ENCODE data around the gene R3HDM2.

- TF ChIP-seq CTCF (IDR thresholded peaks at IDR 0.05) (no peak), POLR2A (IDR thresholded peaks at IDR 0.05) (no peak), EP300 (IDR thresholded peaks at IDR 0.05) (no peak)
Measured at GRCh38 chr12:57390174-57390573, 40.7 kb downstream of the R3HDM2 start.
